Measurements from ENCODE around the gene CAP1.
A peak's percentile ranks its signal among the peaks of the same experiment; 100 is the strongest.

The CAP1 gene

GRCh38 chr1:40058453-40059337 is 18.2 kb downstream of the CAP1 start:
- no peak for TF ChIP-seq POLR2A (IDR thresholded peaks at IDR 0.05; ENCODE audit: low read depth, low read length)
- FAIRE-seq (no peak), DNase-seq (ENCODE audit: insufficient read length, low spot score) (no peak)

DNA sequence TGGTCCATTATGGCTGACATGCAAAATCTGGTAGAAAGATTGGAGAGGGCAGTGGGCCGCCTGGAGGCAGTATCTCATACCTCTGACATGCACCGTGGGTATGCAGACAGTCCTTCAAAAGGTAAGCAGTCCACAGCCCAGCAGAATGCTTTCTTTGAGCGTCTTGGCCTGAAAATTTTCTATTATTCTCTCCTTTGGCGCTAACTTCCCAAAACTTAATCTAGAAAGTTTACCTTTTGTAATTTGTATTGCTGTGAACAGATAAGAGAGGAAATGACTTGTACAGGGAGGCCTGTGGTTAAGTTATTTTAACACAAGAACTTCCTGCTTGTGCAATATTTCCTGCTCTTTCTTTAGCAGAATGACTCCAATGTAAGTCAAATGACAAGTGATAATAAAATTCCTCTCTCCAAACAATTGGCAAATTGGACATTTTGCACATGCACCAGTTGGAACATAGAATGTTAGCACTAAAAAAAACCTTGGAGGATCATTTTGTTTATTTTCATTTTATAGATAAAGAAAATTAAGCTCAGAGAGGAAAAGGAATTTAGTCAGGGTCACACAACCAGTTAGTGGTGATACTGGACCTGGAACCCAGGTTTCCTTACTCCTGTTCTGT is 18.9 kb downstream of the CAP1 start:
- no peak for TF ChIP-seq POLR2A (IDR thresholded peaks at IDR 0.05; ENCODE audit: low read depth, low read length)
- DNase-seq (ENCODE audit: insufficient read length, low spot score) (no peak), FAIRE-seq (no peak)

DNA sequence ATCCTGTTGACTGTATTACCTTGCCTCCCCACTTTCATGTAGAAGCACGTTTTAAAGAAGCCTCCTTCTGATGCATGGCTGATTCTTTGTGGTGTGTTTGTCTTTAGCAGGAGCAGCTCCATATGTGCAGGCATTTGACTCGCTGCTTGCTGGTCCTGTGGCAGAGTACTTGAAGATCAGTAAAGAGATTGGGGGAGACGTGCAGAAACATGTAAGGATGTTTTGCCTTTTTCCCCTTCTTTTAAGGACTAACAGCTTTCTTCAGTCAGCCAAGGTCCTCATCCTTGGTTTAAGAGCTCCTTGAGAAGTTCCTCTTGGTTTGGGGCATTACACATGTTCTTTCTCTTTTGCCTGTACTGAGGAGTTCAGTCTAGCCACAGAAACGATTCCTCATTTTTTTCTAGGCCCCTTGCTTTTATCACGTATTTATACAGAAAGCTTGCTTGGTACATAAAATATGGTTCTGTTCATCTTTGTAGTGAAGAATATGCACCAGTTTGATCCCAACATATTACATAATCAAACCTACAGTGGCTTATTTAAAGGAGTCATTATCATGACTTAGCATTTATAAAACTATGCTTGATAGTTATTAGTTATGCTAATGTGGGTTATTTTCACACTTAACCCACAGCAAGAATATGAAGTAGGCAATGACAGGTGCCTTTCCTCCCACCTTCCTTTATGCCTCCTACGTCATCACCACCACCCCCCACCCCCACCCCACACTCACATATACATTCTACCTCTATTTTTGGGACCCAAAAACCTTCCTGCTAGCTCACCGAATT is 19.6 kb downstream of the CAP1 start:
- DNase-seq (ENCODE audit: insufficient read length, low spot score) = no peak

DNA sequence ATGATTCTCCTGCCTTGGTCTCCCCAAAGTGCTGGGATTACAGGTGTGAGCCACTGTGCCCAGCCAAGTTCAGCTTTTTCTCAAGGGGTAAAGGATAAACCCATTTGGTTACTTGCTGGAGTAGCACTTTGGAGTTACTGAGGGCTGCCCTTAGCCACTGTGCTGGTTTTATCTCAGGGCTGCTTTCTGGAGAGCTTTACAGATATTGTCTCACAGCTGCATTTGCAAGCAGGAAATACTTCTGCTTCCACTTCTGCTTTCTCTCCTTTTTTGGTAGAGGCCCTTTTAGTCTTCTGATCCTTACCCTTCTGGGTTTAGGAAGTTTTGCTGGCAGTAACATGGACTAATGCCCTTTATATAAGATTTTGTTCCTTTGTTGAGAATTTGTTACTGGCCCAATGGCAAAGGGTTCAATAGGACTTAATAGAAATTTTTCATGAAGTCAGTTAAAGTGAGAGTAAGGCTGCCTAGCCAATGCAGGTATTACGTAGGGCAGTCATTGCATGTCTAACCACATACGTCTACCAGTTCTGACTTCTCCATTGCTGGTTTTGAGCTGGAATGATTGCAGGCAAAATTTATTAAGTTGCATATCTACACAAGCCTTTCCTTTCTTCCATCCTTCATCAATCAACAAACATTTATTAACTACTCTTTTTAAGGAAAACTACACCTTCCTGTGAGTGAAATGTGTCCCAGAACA is 24.4 kb downstream of the CAP1 start:
- DNase-seq (ENCODE audit: insufficient read length, low spot score) (no peak), FAIRE-seq (no peak)
- TF ChIP-seq POLR2A (IDR thresholded peaks at IDR 0.05; ENCODE audit: low read depth, low read length) = no peak

More for the DNA sequence above, 19.6 kb downstream of the CAP1 start:
- no peak for FAIRE-seq
- TF ChIP-seq POLR2A (IDR thresholded peaks at IDR 0.05; ENCODE audit: low read depth, low read length) = no peak

GRCh38 chr1:40067023-40067422 is 26.5 kb downstream of the CAP1 start:
- no peak for FAIRE-seq
- DNase-seq (ENCODE audit: insufficient read length, low spot score) = no peak
- TF ChIP-seq POLR2A (IDR thresholded peaks at IDR 0.05; ENCODE audit: low read depth, low read length) = no peak

GRCh38 chr1:40067851-40068250 is 27.3 kb downstream of the CAP1 start:
- TF ChIP-seq POLR2A (IDR thresholded peaks at IDR 0.05; ENCODE audit: low read depth, low read length) = no peak
- no peak for FAIRE-seq
- DNase-seq (ENCODE audit: insufficient read length, low spot score) = no peak

GRCh38 chr1:40072142-40072541 is 31.6 kb downstream of the CAP1 start:
- DNase-seq (ENCODE audit: insufficient read length, low spot score) (no peak), FAIRE-seq (no peak)
- no peak for TF ChIP-seq POLR2A (IDR thresholded peaks at IDR 0.05; ENCODE audit: low read depth, low read length)

GRCh38 chr1:40073062-40073461 is 32.5 kb downstream of the CAP1 start:
- FAIRE-seq = no peak
- TF ChIP-seq POLR2A (IDR thresholded peaks at IDR 0.05; ENCODE audit: low read depth, low read length) = no peak
- DNase-seq (ENCODE audit: insufficient read length, low spot score) = no peak

GRCh38 chr1:40075266-40075665 is 34.7 kb downstream of the CAP1 start:
- FAIRE-seq (no peak), DNase-seq (ENCODE audit: insufficient read length, low spot score) (no peak)
- TF ChIP-seq POLR2A (IDR thresholded peaks at IDR 0.05; ENCODE audit: low read depth, low read length) = no peak

DNA sequence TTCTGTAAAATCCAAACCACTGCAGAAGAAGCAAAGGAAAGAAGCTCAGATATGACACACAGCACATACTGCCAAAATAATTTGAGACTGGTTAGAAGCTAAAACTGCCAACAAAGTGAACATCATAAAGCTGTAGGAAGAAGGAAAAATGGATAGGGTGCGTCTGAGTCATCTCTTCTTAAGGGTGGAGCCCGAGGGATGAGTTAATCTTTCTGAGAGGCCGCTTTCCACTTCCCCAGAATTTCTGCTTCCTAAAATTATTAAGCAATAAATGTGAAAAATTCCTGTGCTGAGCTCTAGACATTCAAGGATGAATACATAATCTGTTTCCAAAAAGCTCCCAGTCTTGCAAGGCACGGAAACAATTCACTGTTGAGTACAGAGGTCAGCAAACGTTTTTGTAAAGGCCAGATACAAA is 36.4 kb downstream of the CAP1 start:
- TF ChIP-seq POLR2A (IDR thresholded peaks at IDR 0.05; ENCODE audit: low read depth, low read length) = no peak
- FAIRE-seq (peak; percentile 77), DNase-seq (ENCODE audit: insufficient read length, low spot score) (peak; percentile 44)

DNA sequence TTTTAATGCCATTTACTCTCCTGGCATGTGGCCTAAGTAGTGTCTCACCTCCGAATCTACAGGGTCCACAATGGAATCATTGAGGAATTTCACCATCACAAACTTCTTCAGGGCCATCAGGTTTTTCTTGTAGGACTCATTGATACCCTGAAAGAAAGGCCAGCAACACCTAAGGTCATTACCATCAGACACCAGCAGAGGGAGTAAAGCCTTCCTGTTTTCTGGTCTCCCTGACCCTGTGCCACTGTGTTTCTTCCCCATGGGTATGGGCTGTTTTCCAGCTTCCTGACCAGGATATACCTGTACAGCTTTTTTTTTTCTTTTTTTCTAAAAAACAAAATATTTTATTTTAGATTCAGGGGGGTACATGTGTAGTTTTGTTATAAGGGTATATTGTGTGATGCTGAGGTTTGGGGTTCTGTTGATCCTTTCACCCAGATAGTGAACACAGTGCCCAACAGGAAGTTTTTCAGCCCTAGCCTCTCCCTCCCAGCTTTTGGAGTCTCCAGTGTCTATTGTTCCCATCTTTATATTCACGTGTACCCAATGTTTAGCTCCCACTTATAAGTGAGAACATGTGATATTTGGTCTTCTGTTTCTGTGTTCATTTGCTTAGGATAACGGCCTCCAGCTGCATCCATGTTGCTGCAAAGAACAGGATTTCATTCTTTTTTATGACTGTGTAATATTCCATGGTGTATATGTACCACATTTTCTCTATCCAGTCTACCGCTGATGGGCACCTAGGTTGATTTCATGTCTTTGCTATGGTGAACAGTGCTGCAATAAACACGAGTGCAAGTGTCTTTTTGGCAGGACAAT is 38.2 kb downstream of the CAP1 start:
- FAIRE-seq = no peak
- DNase-seq (ENCODE audit: insufficient read length, low spot score) = peak; percentile 55
- TF ChIP-seq POLR2A (IDR thresholded peaks at IDR 0.05; ENCODE audit: low read depth, low read length) = no peak

DNA sequence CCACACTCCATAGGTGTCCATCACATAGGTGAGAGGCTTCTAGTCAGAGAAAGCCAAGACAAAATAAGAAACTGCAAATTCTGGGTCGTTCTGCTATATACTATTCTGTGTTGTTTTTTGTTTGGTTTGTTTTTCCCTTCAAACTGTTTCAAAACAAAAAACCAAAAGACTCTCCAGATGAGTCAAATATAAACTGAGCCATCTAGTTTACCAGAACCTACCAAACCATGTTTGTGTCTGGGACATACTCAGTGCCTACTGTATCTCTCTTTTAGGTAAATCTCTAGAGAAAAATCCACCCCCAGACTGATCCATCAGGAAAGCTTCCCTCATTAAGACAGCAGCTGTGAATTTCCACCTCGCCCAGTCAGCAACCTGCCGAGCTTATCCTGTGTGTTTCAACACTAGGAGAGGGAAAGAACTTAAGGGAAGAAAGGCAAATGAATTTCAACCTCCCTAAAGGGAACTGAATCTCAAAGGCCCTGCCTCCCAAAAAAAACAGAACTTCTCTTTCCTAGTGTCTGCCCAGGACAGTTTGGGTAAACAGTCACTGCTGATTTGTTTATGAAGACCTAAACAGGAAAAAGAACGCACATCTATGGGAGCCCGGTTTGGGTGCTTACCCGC is 39.4 kb downstream of the CAP1 start:
- TF ChIP-seq POLR2A (IDR thresholded peaks at IDR 0.05; ENCODE audit: low read depth, low read length) = no peak
- FAIRE-seq = no peak
- no peak for DNase-seq (ENCODE audit: insufficient read length, low spot score)

All from H54 (cell line).